Ishikawa (cell line): Measurements from ENCODE around the gene ZDHHC5.

ENCODE experiments used
- NFIC ChIP-seq: IDR thresholded peaks from 2 replicates; pipeline ENCODE4 v1.6.1; 2012
- REST ChIP-seq: IDR thresholded peaks from 2 replicates; pipeline ENCODE4 v1.6.1; 2012; ENCODE audit warnings: low read depth, mild to moderate bottlenecking
- YY1 ChIP-seq: IDR thresholded peaks from 2 replicates; pipeline ENCODE4 v1.6.1; 2012; ENCODE audit warnings: low read depth

GRCh38 chr11:57709802-57710367, 42.0 kb downstream of the ZDHHC5 start:
- no peak for TF ChIP-seq REST
- TF ChIP-seq YY1, result no peak
- TF ChIP-seq NFIC, result no peak
